Gastrocnemius medialis (tissue), 4 donors: ENCODE data around the gene SKIDA1.

Source experiments
- POLR2A ChIP-seq, 2 donors: fragments of 450-650 bp; IDR thresholded peaks; one replicate each; pipeline ENCODE4 v1.6.1; 2017; ENCODE audit warnings: antibody characterized with exemption in 2 of 2, mild to moderate bottlenecking in 2 of 2, moderate library complexity in 2 of 2
- TF ChIP-seq, protein P1 (sequence below), 5 experiments: fragments of 450-650 bp in 3 of 5; fragments of 200-600 bp in 2 of 5; sonication (generic) in 2 of 5; IDR thresholded peaks in 4 of 5; conservative IDR thresholded peaks in 1 of 5; 1 replicate in 4 of 5; 2 replicates in 1 of 5; pipeline ENCODE4 v1.5.1; 2016 to 2019; ENCODE audit warnings: antibody characterized with exemption in 5 of 5, mild to moderate bottlenecking in 3 of 5, moderate library complexity in 3 of 5

DNA sequence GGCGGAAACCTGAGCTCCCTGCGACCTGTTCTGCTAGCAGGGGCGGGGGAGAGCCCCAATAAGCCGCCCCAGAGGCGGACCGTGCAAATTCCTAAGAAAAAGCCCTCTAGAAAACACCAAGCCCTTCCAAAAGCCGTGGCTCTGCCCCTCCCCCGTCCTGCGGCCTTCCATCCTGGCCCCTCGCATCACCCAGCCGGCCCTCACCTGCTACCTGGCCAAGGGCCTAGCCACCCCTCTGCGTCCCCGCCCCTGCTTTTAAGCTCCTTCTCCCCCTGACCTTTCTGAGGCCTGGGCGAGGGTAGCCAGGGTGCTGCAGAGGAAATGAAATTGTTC is 24.9 kb downstream of the SKIDA1 start:
- TF ChIP-seq, protein P1, sequence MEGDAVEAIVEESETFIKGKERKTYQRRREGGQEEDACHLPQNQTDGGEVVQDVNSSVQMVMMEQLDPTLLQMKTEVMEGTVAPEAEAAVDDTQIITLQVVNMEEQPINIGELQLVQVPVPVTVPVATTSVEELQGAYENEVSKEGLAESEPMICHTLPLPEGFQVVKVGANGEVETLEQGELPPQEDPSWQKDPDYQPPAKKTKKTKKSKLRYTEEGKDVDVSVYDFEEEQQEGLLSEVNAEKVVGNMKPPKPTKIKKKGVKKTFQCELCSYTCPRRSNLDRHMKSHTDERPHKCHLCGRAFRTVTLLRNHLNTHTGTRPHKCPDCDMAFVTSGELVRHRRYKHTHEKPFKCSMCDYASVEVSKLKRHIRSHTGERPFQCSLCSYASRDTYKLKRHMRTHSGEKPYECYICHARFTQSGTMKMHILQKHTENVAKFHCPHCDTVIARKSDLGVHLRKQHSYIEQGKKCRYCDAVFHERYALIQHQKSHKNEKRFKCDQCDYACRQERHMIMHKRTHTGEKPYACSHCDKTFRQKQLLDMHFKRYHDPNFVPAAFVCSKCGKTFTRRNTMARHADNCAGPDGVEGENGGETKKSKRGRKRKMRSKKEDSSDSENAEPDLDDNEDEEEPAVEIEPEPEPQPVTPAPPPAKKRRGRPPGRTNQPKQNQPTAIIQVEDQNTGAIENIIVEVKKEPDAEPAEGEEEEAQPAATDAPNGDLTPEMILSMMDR (IDR thresholded peaks at IDR 0.05 in 4 of 5, conservative IDR thresholded peaks at IDR 0.05 in 1 of 5), result no peak
- no peak for TF ChIP-seq POLR2A (IDR thresholded peaks at IDR 0.05)
